GM18499 (cell line): ENCODE data around the gene ZNF845.
"Not testable (repeated sequence)": the region's sequence is repeated elsewhere in the genome, so short reads cannot be mapped to it uniquely, and the experiment has no call there.

Source experiments
- ATAC-seq: cut with Tn5 transposase; IDR thresholded peaks from one replicate; pipeline ENCODE4 v1.9.1; 2021; ENCODE audit warnings: moderate number of reproducible peaks; ENCODE audit not compliant: insufficient read depth, unreplicated experiment

ZNF845 gene

DNA sequence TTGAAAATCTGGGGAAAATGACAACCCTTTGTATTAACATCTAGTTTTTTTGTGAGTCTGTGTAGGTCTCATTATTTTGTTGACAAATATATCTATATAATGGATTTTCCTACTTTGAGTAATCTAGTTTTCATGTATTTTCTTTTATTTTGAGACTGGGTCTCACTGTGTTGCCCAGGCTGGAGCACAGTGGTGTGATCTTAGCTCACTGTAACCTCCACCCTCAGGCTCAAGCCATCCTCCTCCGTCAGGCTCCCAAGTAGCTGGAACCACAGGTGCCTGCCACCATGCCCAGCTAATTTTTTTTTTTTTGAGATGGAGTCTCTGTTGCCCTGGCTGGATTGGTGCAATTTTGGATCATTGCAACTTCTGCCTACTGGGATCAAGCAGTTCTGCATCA is 41.2 kb downstream of the ZNF845 start:
- ATAC-seq, result no peak

DNA sequence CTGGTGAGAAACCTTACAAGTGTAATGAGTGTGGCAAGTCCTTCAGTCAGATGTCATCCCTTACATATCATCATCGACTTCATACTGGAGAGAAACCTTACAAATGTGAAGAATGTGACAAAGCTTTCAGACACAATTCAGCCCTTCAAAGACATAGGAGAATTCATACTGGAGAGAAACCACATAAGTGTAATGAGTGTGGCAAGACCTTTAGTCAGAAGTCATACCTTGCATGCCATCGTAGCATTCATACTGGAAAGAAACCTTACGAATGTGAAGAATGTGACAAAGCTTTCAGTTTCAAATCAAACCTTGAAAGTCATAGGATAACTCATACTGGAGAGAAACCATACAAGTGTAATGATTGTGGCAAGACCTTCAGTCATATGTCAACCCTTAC is 47.8 kb downstream of the ZNF845 start:
- no peak for ATAC-seq

DNA sequence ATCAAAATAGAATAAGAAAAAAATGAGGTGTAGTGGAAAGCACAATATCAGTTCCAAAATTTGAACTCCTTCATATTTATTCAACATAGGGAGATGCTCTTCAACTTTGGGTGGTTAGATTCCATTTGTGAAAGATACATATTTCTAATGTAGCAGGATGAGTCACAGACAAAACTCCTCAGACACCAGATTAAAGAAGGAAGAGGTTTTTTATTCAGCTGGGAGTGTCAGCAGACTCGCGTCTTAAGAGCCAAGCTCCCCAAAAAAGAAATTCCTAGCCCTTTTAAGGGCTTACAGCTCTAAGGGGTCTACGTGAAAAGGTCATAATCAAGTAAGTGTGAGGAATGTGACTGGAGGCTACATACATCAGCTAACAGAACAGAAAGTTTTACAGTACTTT is 54.6 kb downstream of the ZNF845 start:
- no peak for ATAC-seq

DNA sequence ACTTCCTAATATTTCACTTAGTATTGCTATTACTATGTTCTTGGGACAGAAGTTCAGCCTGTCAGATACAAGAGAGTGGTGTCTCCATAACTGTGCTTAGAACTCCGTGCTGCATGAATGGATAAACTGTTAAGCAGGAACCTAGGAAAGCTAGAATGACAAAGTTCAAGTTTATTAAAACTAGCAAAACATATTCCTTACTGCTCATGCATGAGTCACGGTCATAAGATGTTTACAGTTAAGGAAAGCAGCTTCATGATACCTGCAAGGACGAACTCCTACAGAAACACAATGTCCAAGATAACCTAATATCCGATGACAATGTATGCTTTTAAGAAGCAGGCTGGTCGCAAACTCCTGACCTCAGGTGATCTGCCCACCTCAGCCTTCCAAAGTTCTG is 55.4 kb downstream of the ZNF845 start:
- no peak for ATAC-seq

DNA sequence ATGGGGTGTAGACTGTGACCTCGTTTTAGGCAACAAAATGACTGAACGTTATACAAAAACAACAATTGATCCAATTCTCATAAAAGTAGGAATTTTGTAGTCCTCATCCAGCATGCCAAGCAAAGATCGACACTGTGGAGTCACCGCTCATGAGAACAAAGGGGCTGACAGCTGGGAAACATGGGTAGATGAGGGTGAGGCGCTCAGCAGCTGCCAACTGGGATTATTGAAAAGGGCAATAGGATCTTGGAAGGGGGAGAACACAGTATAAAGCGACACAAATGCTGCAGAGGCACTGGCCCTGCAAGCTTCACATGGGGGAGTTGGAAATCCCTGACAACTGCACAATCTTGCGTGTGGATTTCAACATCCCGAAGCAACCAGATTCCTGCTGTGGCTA is 56.0 kb downstream of the ZNF845 start:
- ATAC-seq, result no peak

DNA sequence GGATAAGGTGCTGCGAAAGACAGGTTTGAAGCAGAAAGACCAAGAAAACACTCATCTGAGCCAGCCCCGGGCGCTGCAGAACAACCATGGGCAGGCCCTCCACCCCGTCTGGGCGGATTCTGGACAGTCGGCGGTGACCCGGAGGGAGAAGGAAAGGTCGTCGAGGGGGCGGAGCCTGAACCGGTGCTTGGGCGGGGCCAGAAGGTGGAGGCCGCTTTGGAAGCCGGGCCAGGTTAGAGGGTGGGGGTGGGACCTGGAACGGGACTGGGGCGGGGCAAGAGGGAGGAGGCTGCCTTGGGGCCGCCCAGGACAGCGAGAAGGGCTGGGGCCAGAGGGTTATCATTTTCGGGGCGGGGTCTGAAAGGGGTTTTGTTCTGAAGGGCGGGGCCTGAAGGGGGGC is 56.4 kb downstream of the ZNF845 start:
- no peak for ATAC-seq

DNA sequence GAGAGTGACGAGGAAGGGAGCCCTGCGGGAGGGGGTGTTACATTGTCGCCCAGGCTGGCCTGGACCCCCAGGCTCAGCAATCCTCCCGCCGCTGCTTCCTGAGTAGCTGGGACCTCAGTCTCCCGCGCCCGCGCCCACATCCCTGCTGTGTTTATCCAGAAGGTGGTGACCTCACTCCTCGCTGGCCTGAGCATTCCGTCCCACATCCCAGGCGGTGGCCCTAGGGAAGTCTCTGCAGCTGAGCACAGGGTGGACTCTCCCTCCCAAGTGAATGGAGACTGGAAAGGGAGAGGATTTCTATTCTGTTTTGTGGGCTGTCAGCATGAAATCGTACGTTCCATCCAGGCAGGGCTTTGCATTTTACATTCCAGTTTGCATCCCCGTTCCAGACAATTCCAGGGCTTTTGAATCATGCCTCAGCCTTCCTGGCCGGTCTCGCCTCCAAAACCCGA is 61.0 kb downstream of the ZNF845 start:
- ATAC-seq, result no peak

DNA sequence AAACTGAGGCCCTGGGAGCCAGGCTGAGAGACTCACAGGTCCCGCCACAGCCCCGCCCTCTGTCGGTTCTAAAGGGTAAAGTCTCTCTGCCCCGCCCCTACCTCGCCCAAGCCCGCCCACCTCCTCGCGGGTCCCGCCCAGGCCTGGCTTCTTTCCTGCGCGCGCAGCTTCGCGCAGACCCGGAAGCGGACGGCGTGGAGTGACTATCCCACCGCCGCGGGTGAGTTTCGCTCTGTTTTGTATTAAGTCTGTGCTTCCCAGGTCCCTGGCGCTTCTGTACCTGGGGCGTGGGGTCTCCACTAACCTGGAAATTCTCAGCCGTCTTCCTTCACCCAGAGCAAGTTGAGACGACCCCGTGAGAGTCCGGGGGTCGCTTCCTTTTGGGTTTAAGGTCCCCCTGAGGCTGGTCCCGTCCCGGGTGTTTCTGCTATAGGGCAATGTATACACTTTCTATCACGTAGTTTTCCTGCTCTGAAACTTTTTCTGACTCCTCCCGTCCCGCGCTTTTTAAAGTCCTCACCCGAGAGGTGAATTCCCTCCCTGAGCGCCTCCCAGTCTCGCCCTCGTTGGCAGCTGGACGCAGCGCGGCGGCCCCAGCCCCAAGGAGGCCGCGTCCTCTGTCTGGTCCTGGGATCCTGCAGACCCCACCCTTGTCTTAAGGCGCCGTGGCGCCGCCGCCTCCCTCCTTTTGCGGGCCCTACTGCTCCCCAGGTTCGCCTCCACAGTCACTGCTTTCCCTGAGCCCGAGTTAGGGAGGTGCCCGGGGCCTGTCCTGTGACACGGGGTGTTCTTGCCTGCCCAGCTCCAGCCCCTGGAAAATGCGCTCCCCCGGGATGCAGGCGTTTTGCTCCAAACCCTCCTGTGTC is 61.7 kb downstream of the ZNF845 start, which contains the start of gene ZNF765:
ZNF765 (plus strand) TSS at position 176 of the 866 bp plus-strand sequence. CDS start 2,867 bp downstream, outside the sequence.
- no peak for ATAC-seq

DNA sequence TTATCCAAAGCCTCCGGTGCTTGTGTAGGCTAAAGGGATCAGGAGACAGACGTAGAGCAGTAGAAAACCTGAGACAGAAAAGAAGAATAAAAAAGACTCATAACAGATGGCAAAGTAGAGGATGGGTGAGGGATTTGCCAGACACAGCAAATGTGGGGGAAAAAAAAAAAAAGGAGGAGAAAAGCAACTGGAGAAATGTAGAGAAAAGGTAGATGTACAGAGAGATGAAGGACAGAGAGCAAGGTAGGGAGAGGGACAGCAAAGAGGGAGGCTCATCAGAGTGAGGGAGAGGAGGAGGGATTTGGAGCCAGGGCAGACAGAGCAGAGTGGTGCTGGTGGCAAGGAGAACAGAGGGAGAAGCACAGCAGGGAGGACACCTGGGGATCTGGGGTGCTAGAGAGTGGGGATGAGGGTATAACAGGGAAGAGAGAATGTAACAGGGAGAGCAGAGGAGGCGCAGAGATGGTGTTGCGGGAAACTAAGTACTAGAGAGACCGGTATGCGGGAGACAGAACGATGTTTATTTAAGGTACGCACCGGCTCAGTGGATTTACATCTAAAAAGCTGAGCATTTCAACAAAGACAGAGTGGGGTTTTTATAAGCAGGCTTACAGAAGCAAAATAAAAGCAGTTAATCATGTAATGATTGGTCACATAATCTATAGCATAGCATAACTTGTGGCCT is 62.4 kb downstream of the ZNF845 start:
- not testable (repeated sequence) for ATAC-seq

DNA sequence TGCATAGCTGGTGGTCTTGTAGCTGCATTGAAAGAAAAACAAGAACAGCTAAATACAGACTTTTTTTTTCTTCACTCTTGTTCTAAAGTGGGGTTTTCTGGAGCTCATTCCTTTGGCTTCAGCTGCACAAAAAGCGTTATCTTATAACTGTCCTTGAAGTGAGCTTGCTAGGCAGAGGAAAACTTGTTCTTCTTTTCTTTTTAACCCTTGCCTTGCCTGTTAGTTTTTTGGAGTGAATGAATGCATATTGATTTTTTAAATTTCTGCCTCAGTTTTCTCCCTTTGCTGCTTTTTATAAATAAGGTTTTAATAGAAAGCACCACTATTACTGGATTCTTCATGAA is 62.9 kb downstream of the ZNF845 start:
- ATAC-seq, result no peak

DNA sequence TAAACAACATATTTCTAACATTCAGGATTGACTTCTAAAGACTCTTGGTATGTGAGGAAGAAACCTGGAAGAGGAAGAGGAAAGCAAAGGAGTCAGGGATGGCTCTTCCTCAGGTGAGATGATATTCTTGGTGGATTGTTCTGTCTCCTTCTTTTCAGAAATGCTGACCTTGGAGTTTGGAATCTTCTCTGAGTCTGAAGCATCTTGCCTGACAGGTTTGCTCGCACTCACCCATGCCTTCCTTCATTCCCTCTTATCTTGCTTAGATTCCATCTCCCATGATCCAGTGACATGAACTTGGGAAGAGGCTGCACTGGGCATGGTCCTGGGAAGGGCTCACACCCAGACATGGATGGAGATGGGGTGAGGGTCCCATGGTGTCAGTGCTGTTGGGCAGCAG is 64.4 kb downstream of the ZNF845 start:
- ATAC-seq, result not testable (repeated sequence)
